Heart right ventricle (tissue), 16 donors: ENCODE results near the gene BDH1. TPM values are rescaled to one million over a fixed set of nuclear protein-coding genes. Genes with fewer than 3 reads are reported as not detected.

Source experiments
- ATAC-seq, 8 donors: fragments of 200-7000 bp; cut with Tn5 transposase; one replicate each; pipeline ENCODE4 v1.9.1; 2020; ENCODE audit warnings: mild to moderate bottlenecking in 8 of 8, moderate library complexity in 8 of 8, moderate number of reproducible peaks in 1 of 8
- DNase-seq, 2 donors: peaks; one replicate each; pipeline ENCODE4 v3.0.0-alpha.2; 2020
- H3K27ac ChIP-seq, 10 donors: fragments of 200-600 bp; sonication (generic) in 2 of 10; one replicate each; pipeline versions ENCODE4 v1.5.0 to v1.8.0; 2020 to 2022; ENCODE audit warnings: mild to moderate bottlenecking in 3 of 10
- H3K27me3 ChIP-seq, 7 donors: fragments of 200-600 bp; one replicate each; pipeline ENCODE4 v1.8.0; 2021 to 2022; ENCODE audit warnings: mild to moderate bottlenecking in 2 of 7
- H3K36me3 ChIP-seq, 9 donors: fragments of 200-600 bp; sonication (generic) in 1 of 9; one replicate each; pipeline versions ENCODE4 v1.5.0 to v1.8.0; 2020 to 2022; ENCODE audit warnings: mild to moderate bottlenecking in 2 of 9
- H3K4me1 ChIP-seq, 9 donors: fragments of 200-600 bp; sonication (generic) in 1 of 9; one replicate each; pipeline versions ENCODE4 v1.5.0 to v1.8.0; 2020 to 2022; ENCODE audit warnings: mild to moderate bottlenecking in 4 of 9
- H3K4me3 ChIP-seq, 10 donors: fragments of 200-600 bp; sonication (generic) in 2 of 10; one replicate each; pipeline versions ENCODE4 v1.5.0 to v1.8.0; 2020 to 2022; ENCODE audit warnings: mild to moderate bottlenecking in 7 of 10, moderate library complexity in 2 of 10
- H3K9me3 ChIP-seq, 11 donors: fragments of 200-600 bp in 10 of 11; sonication (generic) in 2 of 11; one replicate each; pipeline versions ENCODE4 v1.5.0 to v1.8.0; 2013 to 2022; ENCODE audit warnings: mild to moderate bottlenecking in 2 of 11, control low read depth in 1 of 11, moderate library complexity in 1 of 11
- WGBS, 2 donors: extraction: QIAGEN DNeasy Blood & Tissue Kit; methylation state at CpG; one replicate each; pipeline ENCODE4 v1.1.7; 2013; ENCODE audit warnings: inconsistent platforms in 1 of 2; 5-methylcytosine and 5-hydroxymethylcytosine counted together
- intact Hi-C, 10 donors: fragments of 100-400 bp; cut with DNase I; formaldehyde crosslinking; loops; one replicate each; pipeline versions ENCODE4 v1.11.1 to v1.14.2; 2022
- polyA plus RNA-seq, 2 donors: library from polyadenylated mRNA; stranded (reverse); fragments of 200-250 nt; gene quantifications; one replicate each; pipeline ENCODE4 v1.2.3, GENCODE V29; 2013
- total RNA-seq, 10 donors: library from RNA; stranded (reverse); fragmentation: NEBNext Ultra II Directional in 3 of 10; extraction: Animal tissue kit (Norgen Biotek cat#: 25700) in 3 of 10; gene quantifications; one replicate each; pipeline versions ENCODE4 v1.2.1 to v1.2.4, GENCODE V29; 2021 to 2023
- TF ChIP-seq, protein P1 (sequence below), 9 donors: fragments of 200-600 bp; sonication (generic) in 2 of 9; IDR thresholded peaks; one replicate each; pipeline versions ENCODE4 v1.5.0 to v1.8.0; 2021 to 2022; ENCODE audit warnings: antibody characterized with exemption in 9 of 9, mild to moderate bottlenecking in 5 of 9, moderate library complexity in 1 of 9
- donor health status: Arrhythmogenic right ventricular cardiomyopathy.
- donor health status: ischemic (EF 13 %, LVEDD 7.1; RV severe dilation, severe dysfunction).
- donor health status: healthy with polysubstance abuse.
- donor health status: DM: no; HTN: yes; CAD: no.
- donor health status: DM: no; HTN: no; CAD: no.
- donor health status: ischemic (EF 25% LVEDD 6.9; RV normal size, moderate dysfunction).
- donor health status: ischemic (EF 25% LVEDD 5.7; RV mildly dilated, moderate dysfunction).
- donor health status: healthy.
- donor health status: DM: yes; HTN: yes; CAD: no.
- donor health status: Ischemic cardiomyopathy.
- donor health status: ischemic (EF 35%, LVEDD 5.7; RV mildly dilated, moderate dysfunction).
- donor health status: nonischemic (EF 11% LVEDD 7.7; RV severe dilation, severe dysfunction).
- donor health status: DM: yes; HTN: yes; CAD: no.
- donor health status: PGD.
- donor health status: ischemic (EF 29% LVEDD 5.4; RV normal size, mild dysfunction).
- donor health status: nonischemic (EF 23%, LVEDD 6.1; RV moderate dilation, normal function).

The BDH1 gene
- total and polyA plus RNA-seq, 12 donors, result 9.6 to 144 (median 78.0) TPM

DNA sequence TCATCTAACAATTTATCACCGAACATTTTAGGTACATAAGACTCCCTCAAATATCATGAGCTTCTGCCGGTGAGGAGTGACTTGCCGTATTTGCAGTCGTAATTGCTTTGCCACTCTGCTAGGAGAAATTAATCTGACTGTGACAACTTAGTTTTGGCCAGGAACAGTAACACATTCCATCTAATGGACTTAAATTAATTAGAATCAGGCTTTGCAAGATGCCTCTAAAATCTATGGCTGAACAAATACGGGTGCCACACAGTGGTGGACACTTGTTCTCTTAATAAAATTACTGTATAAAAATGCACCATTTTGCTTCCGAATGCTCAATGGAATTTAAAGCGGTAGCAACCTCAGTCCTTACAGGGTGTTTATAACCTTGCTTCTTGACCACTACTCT, 27.6 kb upstream of the BDH1 start:
- DNase-seq (no peak), ATAC-seq (no peak)
- intact Hi-C loops, result no loop called here
- H3K4me1 ChIP-seq, result no peaks in the 10 kb centered on the region
- H3K9me3 ChIP-seq, result peaks cover 0 to 10% (median 0%) of the 10 kb centered on the region in 11 donors
- no peak overlapping the region for H3K27ac ChIP-seq
- TF ChIP-seq, protein P1, sequence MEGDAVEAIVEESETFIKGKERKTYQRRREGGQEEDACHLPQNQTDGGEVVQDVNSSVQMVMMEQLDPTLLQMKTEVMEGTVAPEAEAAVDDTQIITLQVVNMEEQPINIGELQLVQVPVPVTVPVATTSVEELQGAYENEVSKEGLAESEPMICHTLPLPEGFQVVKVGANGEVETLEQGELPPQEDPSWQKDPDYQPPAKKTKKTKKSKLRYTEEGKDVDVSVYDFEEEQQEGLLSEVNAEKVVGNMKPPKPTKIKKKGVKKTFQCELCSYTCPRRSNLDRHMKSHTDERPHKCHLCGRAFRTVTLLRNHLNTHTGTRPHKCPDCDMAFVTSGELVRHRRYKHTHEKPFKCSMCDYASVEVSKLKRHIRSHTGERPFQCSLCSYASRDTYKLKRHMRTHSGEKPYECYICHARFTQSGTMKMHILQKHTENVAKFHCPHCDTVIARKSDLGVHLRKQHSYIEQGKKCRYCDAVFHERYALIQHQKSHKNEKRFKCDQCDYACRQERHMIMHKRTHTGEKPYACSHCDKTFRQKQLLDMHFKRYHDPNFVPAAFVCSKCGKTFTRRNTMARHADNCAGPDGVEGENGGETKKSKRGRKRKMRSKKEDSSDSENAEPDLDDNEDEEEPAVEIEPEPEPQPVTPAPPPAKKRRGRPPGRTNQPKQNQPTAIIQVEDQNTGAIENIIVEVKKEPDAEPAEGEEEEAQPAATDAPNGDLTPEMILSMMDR (IDR thresholded peaks at IDR 0.05), result no peak
- WGBS, 2 donors, result 90 to 92% methylated on average over 7 of the region's 7 CpGs
- H3K36me3 ChIP-seq, result no peaks in the 10 kb centered on the region
- H3K27me3 ChIP-seq, result no peaks in the 10 kb centered on the region
- H3K4me3 ChIP-seq, result no peak overlapping the region

DNA sequence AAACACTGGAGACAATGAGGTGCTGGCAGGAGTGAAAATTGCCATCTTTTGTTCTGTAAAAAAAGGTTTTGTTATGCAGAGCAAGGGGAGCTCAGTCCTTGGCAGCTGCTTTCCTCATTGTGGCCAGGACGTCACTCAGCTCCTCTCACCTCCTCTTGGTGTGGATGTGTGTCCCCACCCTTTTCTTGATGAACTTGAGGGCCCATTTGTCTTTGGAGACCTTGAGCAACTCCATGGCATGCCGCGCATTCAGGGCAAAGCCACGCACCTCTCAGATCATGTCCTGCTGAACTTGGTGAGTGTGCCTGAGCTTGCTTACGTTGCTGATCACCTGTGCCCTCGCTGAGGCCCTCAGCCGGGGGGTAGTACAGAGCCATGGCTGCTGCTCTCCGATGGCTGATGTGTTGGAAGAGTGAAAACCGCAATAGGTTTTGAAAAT, 24.5 kb upstream of the BDH1 start:
- no peak for ATAC-seq

DNA sequence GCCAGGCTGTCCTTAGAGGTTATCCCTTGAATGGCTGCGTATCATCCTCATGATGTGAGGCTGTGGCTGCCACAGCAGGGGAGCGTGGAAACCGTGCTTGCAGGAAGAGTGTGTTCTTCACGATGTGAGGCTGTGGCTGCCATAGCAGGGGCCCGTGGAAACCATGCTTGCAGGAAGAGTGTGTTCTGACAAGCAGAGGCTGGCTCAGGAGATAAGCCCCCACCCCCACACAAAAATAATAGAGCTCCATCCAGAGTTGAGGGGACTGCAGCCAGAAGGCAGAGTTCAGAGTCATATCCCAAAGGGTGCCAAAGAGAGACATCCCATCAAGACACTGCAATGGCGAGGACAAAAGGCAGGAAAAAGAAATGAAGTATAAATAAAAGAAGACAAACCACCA, 22.6 kb upstream of the BDH1 start:
- DNase-seq, result no peak
- TF ChIP-seq, protein P1 (IDR thresholded peaks at IDR 0.05), result no peak
- peaks cover 0 to 2% (median 0%) of the 10 kb centered on the region in 7 donors for H3K27me3 ChIP-seq
- 75 to 80% methylated on average over 6 of the region's 6 CpGs for WGBS, 2 donors
- H3K4me3 ChIP-seq, result no peak overlapping the region
- H3K9me3 ChIP-seq, result peaks cover 0 to 10% (median 0%) of the 10 kb centered on the region in 11 donors
- no peaks in the 10 kb centered on the region for H3K4me1 ChIP-seq
- intact Hi-C loops, result no loop called here
- peaks cover 0 to 6% (median 0%) of the 10 kb centered on the region in 9 donors for H3K36me3 ChIP-seq
- no peak overlapping the region for H3K27ac ChIP-seq
- no peak for ATAC-seq

More for the DNA sequence above, 24.5 kb upstream of the BDH1 start:
- Histone ChIP-seq H3K4me1 (no peaks in the 10 kb centered on the region), H3K4me3 (no peak overlapping the region), H3K27ac (no peak overlapping the region), H3K27me3 (no peaks in the 10 kb centered on the region), H3K36me3 (peaks cover 0 to 6% (median 0%) of the 10 kb centered on the region in 9 donors), H3K9me3 (peaks cover 0 to 10% (median 0%) of the 10 kb centered on the region in 11 donors)
- TF ChIP-seq, protein P1 (IDR thresholded peaks at IDR 0.05), result no peak
- 80 to 81% methylated on average over 9 of the region's 9 CpGs for WGBS, 2 donors
- intact Hi-C loops, result no loop called here
- no peak for DNase-seq

DNA sequence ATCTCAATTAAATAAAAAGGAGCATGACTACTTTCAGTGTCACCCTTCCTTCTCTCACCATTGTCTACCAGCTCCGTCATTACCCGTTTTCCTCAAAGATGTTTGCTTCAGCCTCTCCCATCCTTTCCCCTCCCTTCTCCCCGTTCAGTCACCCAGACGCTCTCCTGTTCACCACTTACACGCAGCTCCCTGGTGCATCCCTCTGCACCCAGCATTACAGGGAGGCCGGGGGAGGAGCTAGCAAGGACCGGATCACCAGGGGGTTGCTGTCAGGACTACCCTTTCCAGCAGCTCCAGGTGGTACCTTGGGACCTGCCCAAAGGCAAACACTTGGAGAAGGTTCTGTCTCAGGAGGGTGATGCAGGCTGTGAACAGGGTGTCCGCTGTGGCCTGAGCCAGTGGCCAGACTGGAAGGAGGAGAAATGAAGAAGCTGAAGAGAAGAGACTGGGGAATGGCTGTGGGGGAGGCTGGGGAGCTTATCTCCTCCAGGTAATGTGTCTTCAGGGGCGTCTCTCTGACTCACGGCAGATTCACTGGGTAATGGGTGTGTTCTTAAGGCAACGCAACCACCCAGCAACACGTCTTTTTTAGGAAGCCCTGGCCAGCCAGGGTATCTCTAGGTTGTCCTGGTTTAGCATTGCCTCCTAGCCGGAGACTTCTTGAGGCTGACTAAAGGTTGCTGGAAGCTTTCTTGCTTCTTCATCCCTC, 21.8 kb upstream of the BDH1 start:
- TF ChIP-seq, protein P1 (IDR thresholded peaks at IDR 0.05), result no peak
- 86 to 88% methylated on average over 13 of the region's 13 CpGs for WGBS, 2 donors
- H3K27me3 ChIP-seq, result peaks cover 0 to 8% (median 0%) of the 10 kb centered on the region in 7 donors
- intact Hi-C loops, result no loop called here
- no peak overlapping the region for H3K4me3 ChIP-seq
- no peaks in the 10 kb centered on the region for H3K4me1 ChIP-seq
- peaks cover 0 to 10% (median 0%) of the 10 kb centered on the region in 11 donors for H3K9me3 ChIP-seq
- no peak overlapping the region for H3K27ac ChIP-seq
- peaks cover 0 to 6% (median 0%) of the 10 kb centered on the region in 9 donors for H3K36me3 ChIP-seq
- DNase-seq (no peak), ATAC-seq (no peak)
